Endothelial cell of umbilical vein (primary cell): ENCODE results near the gene TH. TPM values are rescaled to one million over a fixed set of nuclear protein-coding genes. Genes with fewer than 3 reads are reported as not detected.

Source experiments
- BruUV-seq: library from RNA; stranded (reverse); fragments of 400-500 nt; replicated peaks from 2 replicates; lab custom pipeline; 2021; lab: Mats Ljungman, UMichigan
- CTCF ChIA-PET: fragments of 300-600, 350-600 bp; sonication (Branson Sonifier 250); formaldehyde crosslinking; loops from one replicate; lab custom pipeline; 2021; ENCODE audit warnings: antibody characterized with exemption, inconsistent platforms; lab: Charles Lee
- POLR2A ChIA-PET: fragments of 300-600, 350-600 bp; sonication (Branson Sonifier 250); formaldehyde crosslinking; loops from one replicate; lab custom pipeline; 2021; ENCODE audit warnings: antibody characterized with exemption, inconsistent platforms; lab: Charles Lee
- DNase-seq: peaks from one replicate; pipeline ENCODE4 v3.0.0-alpha.2; 2011; ENCODE audit warnings: low read depth, low spot score
- FAIRE-seq: peaks from 2 replicates; lab custom pipeline; 2011; peaks lifted over from hg19 to GRCh38; lab: Jason Lieb, UNC
- H2AFZ ChIP-seq: 2 replicates; pipeline ENCODE4 v1.6.0; 2012; ENCODE audit warnings: low read depth, low read length, control low read depth, inconsistent platforms
- H3K27ac ChIP-seq: 2 replicates; pipeline ENCODE4 v1.5.1; 2011; ENCODE audit warnings: low read depth, mild to moderate bottlenecking, control low read depth, low read length, moderate library complexity; ENCODE audit not compliant: insufficient read depth
- H3K27me3 ChIP-seq, 2 experiments: 2 replicates each; pipeline versions ENCODE4 v1.6.0 to v1.6.1; 2011; ENCODE audit warnings: low read length in 2 of 2, mixed read lengths in 1 of 2; ENCODE audit not compliant: control insufficient read depth in 2 of 2, insufficient read depth in 2 of 2
- H3K36me3 ChIP-seq, 2 experiments: 2 replicates in 1 of 2; 3 replicates in 1 of 2; pipeline ENCODE4 v1.5.1; 2011; ENCODE audit warnings: low read length in 2 of 2, mild to moderate bottlenecking in 1 of 2, moderate library complexity in 1 of 2; ENCODE audit not compliant: control insufficient read depth in 2 of 2, insufficient read depth in 2 of 2; ENCODE audit errors: extremely low read depth in 1 of 2
- H3K4me1 ChIP-seq: 3 replicates; pipeline ENCODE4 v1.5.1; 2011; ENCODE audit warnings: mild to moderate bottlenecking, low read length; ENCODE audit not compliant: control insufficient read depth, insufficient read depth; ENCODE audit errors: extremely low read depth
- H3K4me2 ChIP-seq: 2 replicates; pipeline ENCODE4 v1.6.1; 2011; ENCODE audit warnings: low read length, control low read depth, mixed read lengths; ENCODE audit not compliant: insufficient read depth
- H3K4me3 ChIP-seq, 3 experiments: fragments of 200-600 bp in 1 of 3; sonication (generic), shearing (Covaris generic) in 1 of 3; replicated peaks in 1 of 3; 2 replicates each; pipeline ENCODE4 v1.5.1; 2011 to 2016; ENCODE audit warnings: control low read depth in 3 of 3, low read length in 3 of 3, mild to moderate bottlenecking in 2 of 3, inconsistent platforms in 1 of 3, low read depth in 1 of 3, moderate library complexity in 1 of 3; ENCODE audit not compliant: insufficient read depth in 1 of 3
- H3K79me2 ChIP-seq: 2 replicates; pipeline ENCODE4 v1.6.0; 2012; ENCODE audit warnings: low read length, inconsistent platforms; ENCODE audit not compliant: control insufficient read depth, insufficient read depth
- H3K9ac ChIP-seq: replicated peaks from 2 replicates; pipeline ENCODE3; 2011; ENCODE audit warnings: low read length, control low read depth; ENCODE audit not compliant: insufficient read depth; ENCODE audit errors: extremely low read depth
- H3K9me1 ChIP-seq: replicated peaks from 3 replicates; pipeline ENCODE4 v1.6.0; 2011; ENCODE audit warnings: mild to moderate bottlenecking, low read length; ENCODE audit not compliant: control insufficient read depth, insufficient read depth; ENCODE audit errors: extremely low read depth
- H3K9me3 ChIP-seq: replicated peaks from 2 replicates; pipeline ENCODE4 v1.5.1; 2012; ENCODE audit warnings: low read length, inconsistent platforms; ENCODE audit not compliant: control insufficient read depth, insufficient read depth
- H4K20me1 ChIP-seq: replicated peaks from 2 replicates; pipeline ENCODE3; 2011; ENCODE audit warnings: mild to moderate bottlenecking, low read length; ENCODE audit not compliant: control insufficient read depth, insufficient read depth; ENCODE audit errors: extremely low read depth
- CTCF ChIP-seq, 2 donors: IDR thresholded peaks; 1 replicate in 1 of 2; 2 replicates in 1 of 2; pipeline ENCODE4 v1.5.1; 2011; ENCODE audit warnings: low read length in 2 of 2, mild to moderate bottlenecking in 2 of 2, moderate library complexity in 2 of 2, control low read depth in 1 of 2, inconsistent platforms in 1 of 2, low read depth in 1 of 2; ENCODE audit not compliant: insufficient read depth in 1 of 2; ENCODE audit errors: extremely low read depth in 1 of 2
- EZH2 ChIP-seq: IDR thresholded peaks from 2 replicates; pipeline ENCODE4 v1.6.1; 2012; ENCODE audit warnings: borderline replicate concordance, low read depth, mild to moderate bottlenecking, moderate library complexity, low read length, inconsistent platforms; ENCODE audit not compliant: severe bottlenecking
- FOS ChIP-seq: IDR thresholded peaks from 2 replicates; pipeline ENCODE4 v1.6.1; 2011; ENCODE audit warnings: mild to moderate bottlenecking, low read length, moderate library complexity, borderline replicate concordance; ENCODE audit not compliant: insufficient read depth
- GATA2 ChIP-seq: IDR thresholded peaks from 2 replicates; pipeline ENCODE4 v1.7.0; 2011; ENCODE audit warnings: low read depth, mild to moderate bottlenecking, moderate library complexity, mixed read lengths, low read length; ENCODE audit not compliant: insufficient read length, insufficient read depth
- JUN ChIP-seq: IDR thresholded peaks from 2 replicates; pipeline ENCODE4 v1.6.1; 2011; ENCODE audit warnings: borderline replicate concordance, low read depth; ENCODE audit not compliant: insufficient read length, insufficient read depth
- MAX ChIP-seq: IDR thresholded peaks from 2 replicates; pipeline ENCODE4 v1.6.1; 2011; ENCODE audit not compliant: insufficient read depth, insufficient read length
- MYC ChIP-seq: IDR thresholded peaks from one replicate; pipeline ENCODE4 v1.6.1; 2011; ENCODE audit warnings: mild to moderate bottlenecking, low read depth, low read length
- POLR2A ChIP-seq: IDR thresholded peaks from 2 replicates; pipeline ENCODE4 v1.6.1; 2012; ENCODE audit warnings: low read depth, mild to moderate bottlenecking, control low read depth, low read length
- POLR2AphosphoS5 ChIP-seq: IDR thresholded peaks from 2 replicates; pipeline ENCODE4 v1.6.1; 2012; ENCODE audit warnings: low read depth, mild to moderate bottlenecking, control low read depth, low read length, moderate library complexity; ENCODE audit not compliant: insufficient read depth
- dilution Hi-C: fragments of 300-500 bp; cut with MboI; formaldehyde crosslinking; loops from one replicate; pipeline ENCODE4 v1.15.0; 2019; ENCODE audit warnings: low sequenced_read_pairs; ENCODE audit not compliant: extremely low pct_ligation_motif_present
- intact Hi-C: fragments of 100-400 bp; cut with micrococcal nuclease; formaldehyde crosslinking; loops from one replicate; pipeline ENCODE4 v1.10.0; 2022
- polyA plus RNA-seq, 4 experiments: library from polyadenylated mRNA; depleted of rRNA in 3 of 4; stranded (reverse) in 3 of 4; unstranded in 1 of 4; fragments of >200 nt; gene quantifications; 2 replicates each; pipeline versions ENCODE4 v1.2.1 to v1.2.3, GENCODE V29; 2011 to 2012; ENCODE audit warnings: missing spikeins in 1 of 4
- total RNA-seq: library from RNA; stranded (reverse); gene quantifications from 2 replicates; pipeline ENCODE4 v1.2.3, GENCODE V29; 2021

The TH gene
- total and polyA plus RNA-seq, 2 donors (not counting 3 experiments of a cell fraction or from before 2014, with no cell fraction given): not detected

- Histone ChIP-seq H2AFZ (no peak overlapping the region), H3K79me2 (no peaks in the 10 kb centered on the region), H3K4me1 (no peaks in the 10 kb centered on the region), H3K4me2 (no peak overlapping the region), H3K27ac (no peak overlapping the region), H3K36me3 (no peaks in the 10 kb centered on the region), H4K20me1 (no peaks in the 10 kb centered on the region), H3K27me3 (no peaks in the 10 kb centered on the region), H3K9me1 (no peaks in the 10 kb centered on the region), H3K4me3 (no peak overlapping the region), H3K9me3 (no peaks in the 10 kb centered on the region), H3K9ac (no peak overlapping the region)
- intact Hi-C loops (no loop called here), dilution Hi-C loops (no loop called here)
- CTCF ChIA-PET: interaction anchor here (1.2 to 12.6 kb wide), 8 partner anchors 17 to 506 kb away, joined by 3 to 868 read pairs (median 11); no protein-coding TSS in a partner anchor
- no peak for FAIRE-seq
- no TSS peak for BruUV-seq
- DNase-seq: no peak
- no peak for TF ChIP-seq POLR2AphosphoS5
- no peak for TF ChIP-seq POLR2A
- TF ChIP-seq MAX: no peak
- TF ChIP-seq CTCF (IDR thresholded peaks at IDR 0.05; ENCODE audit: extremely low read depth in 1 of 2, insufficient read depth in 1 of 2, low read depth in 1 of 2, low read length in 2 of 2): no peak
- no peak for TF ChIP-seq JUN
- TF ChIP-seq MYC: no peak
- TF ChIP-seq GATA2: no peak
- no peak for TF ChIP-seq EZH2
- TF ChIP-seq FOS: no peak
- POLR2A ChIA-PET: no interaction called here
Measured at GRCh38 chr11:2157294-2158040, 14.1 kb downstream of the TH start.
